Measurements from ENCODE around the gene CKB. TPM values are rescaled to one million over a fixed set of nuclear protein-coding genes. Genes with fewer than 3 reads are reported as not detected.

The CKB gene
- total and polyA plus RNA-seq, 2 experiments from 2014 or later = 18.5 to 28.0 TPM

- Histone ChIP-seq H3K27me3 (replicated peaks; ENCODE audit: insufficient read depth) (no peaks in the 10 kb centered on the region), H3K36me3 (ENCODE audit: low read depth) (no peaks in the 10 kb centered on the region), H3K4me3 (no peak overlapping the region), H4K20me1 (ENCODE audit: insufficient read depth) (no peaks in the 10 kb centered on the region), H3K4me2 (ENCODE audit: unreplicated experiment) (no peak overlapping the region), H2AFZ (no peak overlapping the region), H3K9ac (no peak overlapping the region), H3F3A (ENCODE audit: insufficient read depth) (peaks cover 5% of the 10 kb centered on the region; the same call in 1 of the 2 replicates), H3K9me3 (ENCODE audit: low read depth) (no peaks in the 10 kb centered on the region), H3K27ac (no peak overlapping the region), H3K9me2 (ENCODE audit: insufficient read depth) (no peaks in the 10 kb centered on the region), H3K4me1 (ENCODE audit: insufficient read depth) (peaks cover 5% of the 10 kb centered on the region), H3K79me2 (ENCODE audit: insufficient read depth) (peaks cover 18% of the 10 kb centered on the region)
- 88 to 89% methylated on average over 14 to 19 of the region's 21 CpGs for WGBS, 2 experiments (ENCODE audit: low coverage in 1 of 2, low lambda C conversion rate in 2 of 2, missing lambda C conversion rate in 2 of 2)
- DNase-seq = no peak
- TF ChIP-seq EZH2 (IDR thresholded peaks at IDR 0.05; ENCODE audit: insufficient read depth, poor library complexity, severe bottlenecking) (no peak), EZH2phosphoT487 (IDR thresholded peaks at IDR 0.05; ENCODE audit: insufficient read depth, low read depth) (no peak)
- in situ Hi-C loops (cut with MboI) = no loop called here
Measured at GRCh38 chr14:103535081-103535890, 12.7 kb upstream of the CKB start.

- H3K9me2 ChIP-seq (ENCODE audit: insufficient read depth) = no peaks in the 10 kb centered on the region
- no peaks in the 10 kb centered on the region for H3F3A ChIP-seq (ENCODE audit: insufficient read depth)
- no peaks in the 10 kb centered on the region for H3K9me3 ChIP-seq (ENCODE audit: low read depth)
- no peak overlapping the region for H3K9ac ChIP-seq
- 93 to 94% methylated on average over 17 to 22 of the region's 22 CpGs for WGBS, 2 experiments (ENCODE audit: low coverage in 1 of 2, low lambda C conversion rate in 2 of 2, missing lambda C conversion rate in 2 of 2)
- no peaks in the 10 kb centered on the region for H4K20me1 ChIP-seq (ENCODE audit: insufficient read depth)
- no peak overlapping the region for H3K27ac ChIP-seq
- in situ Hi-C loops (cut with MboI) = no loop called here
- no peak overlapping the region for H3K4me3 ChIP-seq
- H3K4me1 ChIP-seq (ENCODE audit: insufficient read depth) = 0 out of 2 replicates have a peak, but pooled peaks cover 7% of the 10 kb centered on the region
- no peaks in the 10 kb centered on the region for H3K36me3 ChIP-seq (ENCODE audit: low read depth)
- H2AFZ ChIP-seq = no peak overlapping the region
- no peak for DNase-seq
- no peak overlapping the region for H3K4me2 ChIP-seq (ENCODE audit: unreplicated experiment)
- TF ChIP-seq EZH2 (IDR thresholded peaks at IDR 0.05; ENCODE audit: insufficient read depth, poor library complexity, severe bottlenecking) (no peak), EZH2phosphoT487 (IDR thresholded peaks at IDR 0.05; ENCODE audit: insufficient read depth, low read depth) (no peak)
- peaks cover 24% of the 10 kb centered on the region for H3K79me2 ChIP-seq (ENCODE audit: insufficient read depth)
- H3K27me3 ChIP-seq (replicated peaks; ENCODE audit: insufficient read depth) = no peaks in the 10 kb centered on the region
Measured at GRCh38 chr14:103534576-103535061, 12.0 kb upstream of the CKB start.

- Histone ChIP-seq H3K27me3 (replicated peaks; ENCODE audit: insufficient read depth) (no peaks in the 10 kb centered on the region), H4K20me1 (ENCODE audit: insufficient read depth) (no peaks in the 10 kb centered on the region), H2AFZ (no peak overlapping the region), H3K4me2 (ENCODE audit: unreplicated experiment) (no peak overlapping the region), H3K9ac (no peak overlapping the region), H3K79me2 (ENCODE audit: insufficient read depth) (peaks cover 30% of the 10 kb centered on the region), H3K4me3 (no peak overlapping the region), H3K9me2 (ENCODE audit: insufficient read depth) (no peaks in the 10 kb centered on the region), H3K9me3 (ENCODE audit: low read depth) (no peaks in the 10 kb centered on the region), H3K27ac (no peak overlapping the region), H3F3A (ENCODE audit: insufficient read depth) (no peaks in the 10 kb centered on the region), H3K36me3 (ENCODE audit: low read depth) (no peaks in the 10 kb centered on the region), H3K4me1 (ENCODE audit: insufficient read depth) (0 out of 2 replicates have a peak, but pooled peaks cover 7% of the 10 kb centered on the region)
- no peak for DNase-seq
- in situ Hi-C loops (cut with MboI) = no loop called here
- 88 to 91% methylated on average over 23 to 24 of the region's 25 CpGs for WGBS, 2 experiments (ENCODE audit: low coverage in 1 of 2, low lambda C conversion rate in 2 of 2, missing lambda C conversion rate in 2 of 2)
- no peak for TF ChIP-seq EZH2 (IDR thresholded peaks at IDR 0.05; ENCODE audit: insufficient read depth, poor library complexity, severe bottlenecking)
- TF ChIP-seq EZH2phosphoT487 (IDR thresholded peaks at IDR 0.05; ENCODE audit: insufficient read depth, low read depth) = no peak
Measured at GRCh38 chr14:103533999-103534575, 11.5 kb upstream of the CKB start.

- in situ Hi-C loops (cut with MboI) = no loop called here
- WGBS, 2 experiments (ENCODE audit: low coverage in 1 of 2, low lambda C conversion rate in 2 of 2, missing lambda C conversion rate in 2 of 2) = 87 to 89% methylated on average over 22 to 23 of the region's 23 CpGs
Measured at GRCh38 chr14:103533137-103533998, 10.7 kb upstream of the CKB start.

More at GRCh38 chr14:103533137-103533998, 10.7 kb upstream of the CKB start:
- Histone ChIP-seq H3K27me3 (replicated peaks; ENCODE audit: insufficient read depth) (no peaks in the 10 kb centered on the region), H3K9me2 (ENCODE audit: insufficient read depth) (no peaks in the 10 kb centered on the region), H2AFZ (no peak overlapping the region), H3K9me3 (ENCODE audit: low read depth) (no peaks in the 10 kb centered on the region), H3K36me3 (ENCODE audit: low read depth) (no peaks in the 10 kb centered on the region), H3K4me2 (ENCODE audit: unreplicated experiment) (no peak overlapping the region), H3F3A (ENCODE audit: insufficient read depth) (no peaks in the 10 kb centered on the region), H3K9ac (no peak overlapping the region), H3K79me2 (ENCODE audit: insufficient read depth) (peaks cover 30% of the 10 kb centered on the region), H4K20me1 (ENCODE audit: insufficient read depth) (no peaks in the 10 kb centered on the region), H3K27ac (no peak overlapping the region), H3K4me1 (ENCODE audit: insufficient read depth) (peaks cover 9% of the 10 kb centered on the region; the same call in 1 of the 2 replicates), H3K4me3 (no peak overlapping the region)
- TF ChIP-seq EZH2 (IDR thresholded peaks at IDR 0.05; ENCODE audit: insufficient read depth, poor library complexity, severe bottlenecking) (no peak), EZH2phosphoT487 (IDR thresholded peaks at IDR 0.05; ENCODE audit: insufficient read depth, low read depth) (no peak)
- DNase-seq = no peak
